Activated naive CD4-positive, alpha-beta T cell treated with anti-CD3 and anti-CD28 coated beads, Interleukin-2, amount 10 ng/mL, durations not matched to agents 7 days and 5 days (primary cell): ENCODE data around the gene GPC2.

Experiments
- CTCF ChIA-PET: fragments of 350-600 bp; sonication (Branson Sonifier 250); formaldehyde crosslinking; loops from one replicate; lab custom pipeline; 2021; ENCODE audit warnings: antibody characterized with exemption; lab: Charles Lee
- DNase-seq: peaks from one replicate; pipeline ENCODE4 v3.0.0-alpha.2; 2020
- H3K27ac Mint-ChIP-seq: one replicate; pipeline ENCODE4 v1.8.0; 2021; ENCODE audit warnings: mild to moderate bottlenecking, moderate library complexity, mixed read lengths
- H3K27me3 Mint-ChIP-seq: one replicate; pipeline ENCODE4 v1.8.0; 2021; ENCODE audit warnings: mild to moderate bottlenecking, mixed read lengths
- H3K36me3 Mint-ChIP-seq: one replicate; pipeline ENCODE4 v1.8.0; 2021; ENCODE audit warnings: mixed read lengths
- H3K4me1 Mint-ChIP-seq: one replicate; pipeline ENCODE4 v1.8.0; 2021; ENCODE audit warnings: mixed read lengths
- H3K4me3 Mint-ChIP-seq: one replicate; pipeline ENCODE4 v1.8.0; 2021; ENCODE audit warnings: mild to moderate bottlenecking, moderate library complexity, mixed read lengths
- H3K9me3 Mint-ChIP-seq: one replicate; pipeline ENCODE4 v1.8.0; 2021; ENCODE audit warnings: mixed read lengths

GPC2 gene

GRCh38 chr7:100170101-100170897 is 6.9 kb downstream of the GPC2 start:
- Mint-ChIP-seq H3K9me3 (no peaks in the 10 kb centered on the region), H3K36me3 (peaks cover 10% of the 10 kb centered on the region), H3K4me3 (peak overlapping the region; percentile 62), H3K27ac (peak overlapping the region; percentile 71), H3K4me1 (peaks cover 73% of the 10 kb centered on the region), H3K27me3 (peaks cover 46% of the 10 kb centered on the region)
- DNase-seq, result no peak
- CTCF ChIA-PET, result no interaction called here

DNA sequence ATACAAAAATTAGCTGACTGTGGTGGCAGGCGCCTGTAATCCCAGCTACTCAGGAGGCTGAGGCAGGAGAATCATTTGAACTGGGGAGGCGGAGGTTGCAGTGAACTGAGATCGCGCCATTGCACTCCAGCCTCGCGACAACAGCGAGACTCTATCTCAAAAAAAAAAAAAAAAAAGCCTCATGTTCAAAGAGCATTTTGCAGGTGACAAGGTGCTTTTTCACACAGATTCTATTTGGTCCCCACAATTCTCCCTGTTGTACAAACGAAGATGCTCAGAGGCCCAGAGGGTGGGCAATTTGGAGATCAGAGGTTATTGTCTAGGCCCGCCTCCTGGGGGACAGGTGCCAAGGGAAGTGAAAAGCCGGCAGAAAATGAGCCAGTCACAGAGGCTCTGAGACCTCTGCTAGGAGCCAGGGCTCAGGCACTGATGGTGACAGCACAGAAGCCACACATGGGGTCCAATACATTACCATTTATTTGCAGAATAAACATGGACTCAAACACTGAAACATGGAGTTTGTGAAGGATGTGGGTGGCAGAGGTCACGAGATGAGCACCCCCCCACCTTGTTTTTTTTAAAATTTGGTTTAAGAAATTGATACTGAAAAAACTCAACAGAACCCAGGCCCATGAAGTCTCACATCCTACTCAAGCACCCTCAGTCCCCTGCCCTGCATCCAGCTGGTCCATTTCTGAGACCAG is 7.9 kb downstream of the GPC2 start:
- no peaks in the 10 kb centered on the region for H3K9me3 Mint-ChIP-seq
- peaks cover 42% of the 10 kb centered on the region for H3K27me3 Mint-ChIP-seq
- H3K27ac Mint-ChIP-seq, result peak overlapping the region; percentile 93
- peaks cover 71% of the 10 kb centered on the region for H3K4me1 Mint-ChIP-seq
- DNase-seq, result peak; percentile 46
- peak overlapping the region; percentile 74 for H3K4me3 Mint-ChIP-seq
- CTCF ChIA-PET, result no interaction called here
- peaks cover 6% of the 10 kb centered on the region for H3K36me3 Mint-ChIP-seq

- no peak for DNase-seq
- H3K27ac Mint-ChIP-seq, result peak overlapping the region; percentile 93
- H3K9me3 Mint-ChIP-seq, result no peaks in the 10 kb centered on the region
- CTCF ChIA-PET, result interaction anchor here (1.3 to 1.9 kb wide), 3 partner anchors 9 to 35 kb away, joined by 3 to 8 read pairs (median 5); partner anchors contain the start of genes GPC2, LAMTOR4 and STAG3
- peak overlapping the region; percentile 74 for H3K4me3 Mint-ChIP-seq
- H3K4me1 Mint-ChIP-seq, result peaks cover 80% of the 10 kb centered on the region
- peaks cover 29% of the 10 kb centered on the region for H3K27me3 Mint-ChIP-seq
- peaks cover 6% of the 10 kb centered on the region for H3K36me3 Mint-ChIP-seq
Measured at GRCh38 chr7:100167912-100168323, 9.3 kb downstream of the GPC2 start.

DNA sequence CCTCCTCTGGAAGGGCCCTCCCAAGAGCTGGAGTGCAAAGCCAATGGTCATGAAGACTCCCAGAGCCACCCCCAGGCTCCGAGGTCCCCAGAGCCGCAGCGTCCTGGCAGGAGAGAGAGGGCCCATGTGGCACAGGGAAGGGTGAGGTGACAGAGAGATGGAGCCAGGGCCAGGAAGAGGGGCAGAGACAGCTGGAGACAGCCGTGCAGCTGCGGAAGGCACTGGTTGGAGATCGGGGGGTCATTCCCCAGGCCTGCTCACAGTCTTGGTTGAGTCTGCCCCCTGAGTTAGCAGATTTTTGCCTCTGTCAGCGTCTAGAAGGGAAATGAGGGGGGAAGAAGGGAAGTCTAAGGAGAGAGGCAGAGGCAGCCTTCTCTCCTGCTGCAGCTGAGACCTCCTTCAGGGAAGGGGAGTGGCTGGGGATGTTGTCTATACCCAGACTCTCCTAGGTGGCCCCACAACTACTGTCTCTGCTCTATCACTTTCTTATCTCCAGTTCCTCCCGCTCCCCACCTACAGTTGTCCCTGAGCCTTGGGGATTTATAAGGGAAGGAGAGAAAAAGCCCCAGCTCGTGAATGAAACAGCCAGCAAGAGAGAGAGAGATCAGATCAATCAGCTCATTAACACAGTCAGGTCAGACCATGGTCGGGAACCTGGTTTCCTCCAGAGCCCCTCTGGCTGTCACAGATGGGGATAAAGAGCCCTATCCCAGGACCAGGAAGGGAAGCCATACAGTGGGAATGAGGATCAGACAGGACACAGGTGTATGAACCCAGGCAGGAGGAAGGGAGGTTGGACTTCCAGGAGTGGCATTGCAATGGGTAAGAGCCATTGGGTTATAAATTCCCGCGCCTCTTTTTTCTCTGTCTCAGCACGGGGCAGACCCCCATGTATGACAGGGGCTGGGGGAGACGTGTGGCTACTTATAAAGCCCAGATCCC is 9.9 kb downstream of the GPC2 start:
- H3K27ac Mint-ChIP-seq, result peak overlapping the region; percentile 93
- DNase-seq, result no peak
- no peaks in the 10 kb centered on the region for H3K9me3 Mint-ChIP-seq
- H3K36me3 Mint-ChIP-seq, result peaks cover 6% of the 10 kb centered on the region
- CTCF ChIA-PET, result interaction anchor here (0.7 to 1.9 kb wide), 6 partner anchors 9 to 51 kb away, joined by 3 to 8 read pairs (median 4); partner anchors contain the start of genes GPC2, LAMTOR4 and STAG3
- peak overlapping the region; percentile 74 for H3K4me3 Mint-ChIP-seq
- peaks cover 29% of the 10 kb centered on the region for H3K27me3 Mint-ChIP-seq
- peaks cover 87% of the 10 kb centered on the region for H3K4me1 Mint-ChIP-seq

GRCh38 chr7:100166317-100166940 is 10.8 kb downstream of the GPC2 start:
- peak overlapping the region; percentile 93 for H3K27ac Mint-ChIP-seq
- DNase-seq, result peak; percentile 77
- CTCF ChIA-PET, result interaction anchor here (0.7 to 1.5 kb wide), 4 partner anchors 9 to 52 kb away, joined by 3 to 5 read pairs (median 4); no protein-coding TSS in a partner anchor
- peaks cover 24% of the 10 kb centered on the region for H3K27me3 Mint-ChIP-seq
- H3K4me1 Mint-ChIP-seq, result peaks cover 90% of the 10 kb centered on the region
- peak overlapping the region; percentile 74 for H3K4me3 Mint-ChIP-seq
- no peaks in the 10 kb centered on the region for H3K9me3 Mint-ChIP-seq
- peaks cover 6% of the 10 kb centered on the region for H3K36me3 Mint-ChIP-seq

GRCh38 chr7:100163871-100164270 is 13.3 kb downstream of the GPC2 start:
- Mint-ChIP-seq H3K4me1 (peaks cover 80% of the 10 kb centered on the region), H3K27ac (peak overlapping the region; percentile 94), H3K27me3 (peaks cover 13% of the 10 kb centered on the region), H3K9me3 (no peaks in the 10 kb centered on the region), H3K36me3 (peaks cover 14% of the 10 kb centered on the region), H3K4me3 (no peak overlapping the region)
- no peak for DNase-seq
- CTCF ChIA-PET, result interaction anchor here (1.1 kb wide), 1 partner anchor 26 kb away, joined by 3 read pairs; no protein-coding TSS in a partner anchor

DNA sequence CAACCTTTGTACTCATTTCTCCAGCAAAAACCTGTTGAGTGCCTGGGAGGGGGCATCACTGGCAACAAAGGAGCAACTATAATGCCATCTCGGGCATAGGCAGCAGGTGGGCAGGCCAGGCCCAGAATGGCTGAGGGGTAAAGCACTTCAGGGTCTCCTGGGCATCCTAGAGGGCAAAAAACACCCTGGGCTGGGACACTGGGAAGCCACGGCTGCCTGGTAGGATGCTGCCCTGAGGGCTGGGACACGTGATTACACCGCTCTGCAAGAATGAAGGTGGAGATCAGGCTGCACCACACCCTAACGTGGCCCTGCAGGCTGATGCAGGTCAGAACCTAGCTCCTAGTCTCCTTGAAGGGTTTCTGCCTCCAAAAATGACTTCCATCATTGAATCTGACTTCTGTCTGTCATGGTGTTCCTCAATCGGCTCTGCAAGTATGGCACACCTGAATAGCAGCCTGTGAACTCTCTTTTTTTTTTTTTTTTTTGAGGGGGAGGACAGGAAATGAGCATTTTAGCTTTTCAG is 14.1 kb downstream of the GPC2 start:
- H3K27ac Mint-ChIP-seq, result peak overlapping the region; percentile 94
- peaks cover 14% of the 10 kb centered on the region for H3K36me3 Mint-ChIP-seq
- CTCF ChIA-PET, result interaction anchor here (0.7 to 1.1 kb wide), 2 partner anchors 27 to 54 kb away, joined by 3 read pairs; no protein-coding TSS in a partner anchor
- H3K9me3 Mint-ChIP-seq, result no peaks in the 10 kb centered on the region
- H3K4me1 Mint-ChIP-seq, result peaks cover 75% of the 10 kb centered on the region
- DNase-seq, result peak; percentile 60
- peaks cover 6% of the 10 kb centered on the region for H3K27me3 Mint-ChIP-seq
- peak overlapping the region; percentile 27 for H3K4me3 Mint-ChIP-seq

GRCh38 chr7:100160067-100160466 is 17.1 kb downstream of the GPC2 start:
- H3K27me3 Mint-ChIP-seq, result no peaks in the 10 kb centered on the region
- H3K36me3 Mint-ChIP-seq, result peaks cover 29% of the 10 kb centered on the region
- no peak for DNase-seq
- no peaks in the 10 kb centered on the region for H3K9me3 Mint-ChIP-seq
- peaks cover 71% of the 10 kb centered on the region for H3K4me1 Mint-ChIP-seq
- peak overlapping the region; percentile 5 for H3K27ac Mint-ChIP-seq
- H3K4me3 Mint-ChIP-seq, result no peak overlapping the region
- CTCF ChIA-PET, result no interaction called here

DNA sequence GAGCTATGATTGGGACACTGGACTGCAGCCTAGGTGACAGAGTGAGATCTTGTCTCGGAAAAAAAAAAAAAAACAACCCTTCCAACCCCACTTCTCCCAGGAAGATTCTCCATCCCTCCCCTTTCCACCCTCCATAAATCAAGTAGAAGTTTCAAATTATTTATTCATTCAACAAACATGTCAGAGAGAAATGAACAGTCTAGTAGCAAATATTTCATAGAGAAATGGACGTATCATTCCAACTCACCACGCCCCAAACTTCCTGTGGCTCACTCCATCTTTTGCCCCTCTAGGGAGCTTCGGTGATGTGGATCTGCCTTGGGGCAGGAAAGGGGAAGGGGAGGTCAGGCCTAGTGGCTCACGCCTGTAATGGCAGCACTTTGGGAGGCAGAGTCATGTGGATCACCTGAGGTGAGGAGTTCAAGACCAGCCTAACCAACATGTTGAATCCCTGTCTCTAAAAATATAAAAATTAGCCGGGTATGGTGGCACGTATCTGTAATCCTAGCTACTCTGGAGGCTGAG is 18.0 kb downstream of the GPC2 start:
- peaks cover 32% of the 10 kb centered on the region for H3K36me3 Mint-ChIP-seq
- H3K4me1 Mint-ChIP-seq, result peaks cover 69% of the 10 kb centered on the region

GRCh38 chr7:100158229-100159098 is 18.7 kb downstream of the GPC2 start, which contains the start of gene TRAPPC14:
TRAPPC14 (minus strand) TSS chr7:100158723; CDS start chr7:100158499, 224 bp downstream.
- H3K36me3 Mint-ChIP-seq, result peaks cover 36% of the 10 kb centered on the region
- H3K27ac Mint-ChIP-seq, result peak within 1 kb of the TSS; percentile 84
- no peaks in the 10 kb centered on the region for H3K9me3 Mint-ChIP-seq
- DNase-seq, result peak; percentile 97
- H3K4me1 Mint-ChIP-seq, result peaks cover 68% of the 10 kb centered on the region
- CTCF ChIA-PET, result interaction anchor here (0.7 to 2.5 kb wide), 2 partner anchors 8 to 26 kb away, joined by 3 to 7 read pairs; no protein-coding TSS in a partner anchor
- H3K27me3 Mint-ChIP-seq, result no peaks in the 10 kb centered on the region
- peak within 1 kb of the TSS; percentile 89 for H3K4me3 Mint-ChIP-seq

More for the DNA sequence above, 18.0 kb downstream of the GPC2 start:
- no peaks in the 10 kb centered on the region for H3K9me3 Mint-ChIP-seq
- CTCF ChIA-PET, result no interaction called here
- H3K27me3 Mint-ChIP-seq, result no peaks in the 10 kb centered on the region
- no peak for DNase-seq
- peak overlapping the region; percentile 84 for H3K27ac Mint-ChIP-seq
- H3K4me3 Mint-ChIP-seq, result peak overlapping the region; percentile 77

DNA sequence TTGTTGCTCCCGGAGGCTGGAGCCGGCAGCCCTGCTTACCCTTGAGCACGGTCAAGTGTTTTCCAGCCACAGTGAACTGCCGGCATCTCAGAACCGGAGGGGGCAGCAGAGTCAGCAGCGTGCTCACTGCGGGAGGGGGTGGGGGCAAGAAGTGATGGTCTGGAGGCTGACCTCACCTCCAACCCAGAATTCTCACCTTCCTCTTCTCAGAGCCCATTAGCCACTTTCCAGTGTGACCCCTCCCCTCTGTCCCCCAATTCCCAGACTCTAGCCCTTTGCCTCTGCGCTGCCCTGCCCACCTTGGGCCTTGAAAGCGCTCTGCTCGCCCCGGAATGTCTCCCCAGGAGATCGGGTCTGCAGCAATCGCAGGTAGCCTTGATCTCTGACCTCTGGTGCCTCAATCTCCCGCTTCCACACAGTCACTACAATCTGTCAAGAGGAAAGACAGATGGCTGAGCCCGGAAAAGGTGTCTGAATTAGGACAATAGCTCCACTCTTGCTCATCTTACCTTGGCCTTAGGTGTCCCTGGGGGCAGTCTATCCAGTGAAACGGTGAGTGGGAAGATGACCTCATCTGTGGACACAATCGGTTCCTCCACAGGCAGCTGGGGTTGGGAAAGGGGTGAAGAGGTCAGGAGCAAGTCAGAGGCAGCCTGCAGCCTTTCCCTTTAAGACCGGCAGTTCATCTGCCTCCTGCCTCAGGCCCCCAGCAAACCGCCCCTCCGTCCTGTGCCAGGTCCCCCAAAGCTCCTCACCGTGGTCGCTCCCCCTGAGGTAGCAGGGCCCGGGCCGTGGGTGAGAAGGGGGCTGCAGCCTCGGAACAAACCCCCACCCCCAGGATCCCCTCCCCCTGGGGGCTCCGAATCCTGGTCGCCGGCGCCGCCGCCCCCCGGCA is 19.6 kb downstream of the GPC2 start:
- no peak for DNase-seq
- Mint-ChIP-seq H3K4me1 (peaks cover 68% of the 10 kb centered on the region), H3K27ac (peak overlapping the region; percentile 82), H3K4me3 (peak overlapping the region; percentile 89), H3K9me3 (no peaks in the 10 kb centered on the region), H3K36me3 (peaks cover 43% of the 10 kb centered on the region), H3K27me3 (no peaks in the 10 kb centered on the region)
- CTCF ChIA-PET, result interaction anchor here (0.7 to 2.5 kb wide), 2 partner anchors 9 to 25 kb away, joined by 3 to 7 read pairs; no protein-coding TSS in a partner anchor
